ENCODE measurements around the gene C1orf105. TPM values are rescaled to one million over a fixed set of nuclear protein-coding genes. Genes with fewer than 3 reads are reported as not detected.
"Not testable (repeated sequence)": the region's sequence is repeated elsewhere in the genome, so short reads cannot be mapped to it uniquely, and the experiment has no call there.

C1orf105 gene
- polyA plus RNA-seq, 3 donors: 0.17 to 0.44 TPM; not detected in 1

GRCh38 chr1:172473302-172473701, 52.8 kb downstream of the C1orf105 start:
- DNase-seq (ENCODE audit: extremely low read depth in 1 of 11, low read depth in 9 of 11, low spot score in 4 of 11): no peak

DNA sequence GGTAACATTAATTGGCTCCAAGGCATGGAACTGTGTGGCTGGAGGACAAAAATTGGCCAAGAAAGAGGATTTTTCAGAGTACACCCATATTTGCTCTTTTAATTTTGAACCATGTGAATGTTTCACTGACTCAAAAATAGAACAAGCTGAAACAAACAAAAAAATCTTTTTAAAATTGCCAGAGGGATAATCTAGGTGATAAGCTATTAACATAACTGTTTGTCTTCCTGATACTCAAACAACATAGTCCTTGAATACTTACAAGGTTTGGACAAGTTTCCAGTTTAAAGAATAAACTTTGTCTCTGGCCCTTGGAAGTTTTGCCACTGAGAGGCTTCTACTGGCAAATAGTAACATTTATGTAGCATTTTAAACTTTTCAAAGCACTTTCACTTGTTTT, 53.4 kb downstream of the C1orf105 start:
- no peak for DNase-seq (ENCODE audit: extremely low read depth in 1 of 11, low read depth in 9 of 11, low spot score in 4 of 11)

DNA sequence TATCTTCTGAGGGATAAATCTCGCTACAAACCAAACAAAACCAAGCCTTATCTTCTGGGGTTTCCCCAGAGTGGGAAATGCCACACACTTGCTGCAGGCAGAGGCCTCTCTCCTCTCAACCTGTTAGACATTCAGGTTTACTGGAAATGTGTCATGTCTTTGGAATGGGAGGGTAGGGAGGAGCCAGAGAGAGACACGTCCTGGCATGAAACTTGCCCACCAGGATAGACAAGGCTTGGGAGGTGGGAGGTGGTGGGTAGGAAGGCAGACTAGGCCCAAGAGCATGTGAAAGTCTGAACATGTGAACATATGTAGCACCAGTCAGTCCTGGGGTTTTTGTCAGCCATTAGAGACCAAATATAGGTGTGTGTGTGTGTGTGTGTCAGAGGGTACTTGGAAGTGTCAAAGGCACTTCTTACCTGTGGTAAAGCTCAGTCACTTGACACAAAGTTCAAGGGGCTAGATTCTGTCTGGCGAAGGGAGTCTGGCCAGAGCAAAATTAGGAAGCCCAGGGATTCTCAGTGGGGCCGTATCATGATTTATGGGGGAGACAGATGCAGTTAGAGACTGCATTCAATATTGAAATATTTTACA, 55.8 kb downstream of the C1orf105 start:
- DNase-seq (ENCODE audit: extremely low read depth in 1 of 11, low read depth in 9 of 11, low spot score in 4 of 11): no peak

- DNase-seq (ENCODE audit: extremely low read depth in 1 of 11, low read depth in 9 of 11, low spot score in 4 of 11): no peak
Measured at GRCh38 chr1:172477216-172477615, 56.7 kb downstream of the C1orf105 start.

- no peak for DNase-seq (ENCODE audit: extremely low read depth in 1 of 11, low read depth in 9 of 11, low spot score in 4 of 11)
Measured at GRCh38 chr1:172477741-172478140, 57.3 kb downstream of the C1orf105 start.

- DNase-seq (ENCODE audit: extremely low read depth in 1 of 11, low read depth in 9 of 11, low spot score in 4 of 11): no peak
Measured at GRCh38 chr1:172478485-172478884, 58.0 kb downstream of the C1orf105 start.

DNA sequence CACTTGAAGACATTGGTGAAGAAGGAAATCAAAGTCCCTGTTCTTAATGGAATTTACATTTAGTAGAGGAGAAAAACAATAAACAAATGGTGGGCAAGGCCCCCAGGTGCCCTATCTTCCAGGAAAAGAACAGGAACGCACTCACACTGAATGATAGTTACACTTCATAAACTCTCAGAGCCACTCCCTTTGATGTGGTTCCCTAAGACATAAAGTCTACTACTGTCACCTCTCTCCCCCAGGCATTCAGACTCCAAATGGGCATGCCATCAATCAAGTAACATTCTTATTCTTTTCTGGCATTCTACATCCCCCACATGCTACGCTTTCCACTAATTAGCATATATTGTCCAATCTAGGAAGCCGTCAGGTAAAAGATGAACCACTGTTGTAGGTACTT, 59.9 kb downstream of the C1orf105 start:
- DNase-seq (ENCODE audit: extremely low read depth in 1 of 11, low read depth in 9 of 11, low spot score in 4 of 11): no peak

DNA sequence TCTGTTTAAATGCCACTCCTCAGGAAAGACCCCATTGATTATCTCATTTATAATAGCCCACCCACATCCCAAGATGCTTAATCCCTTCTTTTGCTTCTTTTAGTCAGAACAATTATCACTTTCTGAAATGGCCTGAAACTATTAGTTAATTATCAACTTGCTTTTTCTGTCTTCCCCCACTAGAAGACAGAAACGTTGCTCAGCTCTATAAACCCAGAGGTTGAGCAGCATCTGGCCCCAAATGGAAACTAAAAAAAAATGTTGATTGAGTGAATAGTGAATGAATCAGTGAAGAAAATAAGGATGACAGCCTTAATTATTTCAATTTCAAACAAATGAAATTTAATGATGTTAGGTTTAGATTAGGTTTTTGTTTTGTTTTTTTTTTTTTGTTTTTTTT, 61.6 kb downstream of the C1orf105 start:
- no peak for DNase-seq (ENCODE audit: extremely low read depth in 1 of 11, low read depth in 9 of 11, low spot score in 4 of 11)

- no peak for DNase-seq (ENCODE audit: extremely low read depth in 1 of 11, low read depth in 9 of 11, low spot score in 4 of 11)
Measured at GRCh38 chr1:172483448-172483847, 63.0 kb downstream of the C1orf105 start.

- DNase-seq (ENCODE audit: extremely low read depth in 1 of 11, low read depth in 9 of 11, low spot score in 4 of 11): no peak
Measured at GRCh38 chr1:172484252-172484651, 63.8 kb downstream of the C1orf105 start.

- no peak for DNase-seq (ENCODE audit: extremely low read depth in 1 of 11, low read depth in 9 of 11, low spot score in 4 of 11)
Measured at GRCh38 chr1:172485626-172486025, 65.1 kb downstream of the C1orf105 start.

DNA sequence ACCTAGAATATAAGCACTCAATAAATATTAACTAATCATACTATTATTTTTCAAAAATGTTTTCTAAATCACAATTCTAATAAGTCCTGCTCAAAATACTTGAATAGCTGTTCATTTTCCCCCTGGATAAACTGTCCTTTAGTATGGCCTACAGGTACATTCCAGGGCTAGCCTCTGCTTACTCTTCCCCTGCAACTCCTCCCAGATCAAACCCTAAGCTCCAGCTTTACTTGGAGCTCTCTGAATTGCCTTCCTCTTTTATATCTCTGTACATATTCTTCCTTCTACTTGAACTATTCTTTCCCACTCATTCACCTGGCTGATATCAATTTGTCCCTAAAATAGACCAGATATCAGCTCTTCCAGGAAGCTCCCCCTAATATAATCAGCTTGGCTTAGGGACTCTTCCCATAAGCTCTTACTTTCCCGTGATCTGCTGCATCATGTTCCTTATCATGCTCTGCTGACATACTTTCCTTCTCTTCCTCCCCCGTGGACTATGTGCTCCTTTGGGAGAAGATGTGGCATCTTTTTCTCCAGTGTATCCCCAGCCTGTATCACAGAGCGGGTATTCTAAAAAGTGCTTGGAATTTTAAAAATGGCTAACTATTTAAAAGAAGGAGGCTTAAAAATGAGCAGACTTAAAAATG, 66.4 kb downstream of the C1orf105 start:
- DNase-seq (ENCODE audit: extremely low read depth in 1 of 11, low read depth in 9 of 11, low spot score in 4 of 11): no peak

DNA sequence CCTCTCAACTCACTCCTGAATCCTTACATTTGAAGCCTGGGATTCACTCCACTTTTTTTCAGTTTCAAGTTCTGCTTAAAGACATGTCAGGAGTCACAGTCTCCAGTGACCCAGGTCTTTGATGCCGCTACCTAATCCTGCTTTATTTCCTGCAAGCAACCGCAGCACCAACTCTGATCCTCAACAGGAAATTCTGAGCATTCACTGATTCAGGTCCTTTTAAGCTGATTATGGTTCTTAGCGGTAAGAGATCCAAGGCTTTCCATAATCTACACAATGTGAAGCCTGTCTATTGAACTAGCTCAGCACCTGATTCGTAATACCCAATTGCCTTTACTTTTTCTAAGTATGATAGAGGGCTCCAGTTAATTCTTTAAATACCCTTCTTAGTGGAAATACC, 67.1 kb downstream of the C1orf105 start:
- no peak for DNase-seq (ENCODE audit: extremely low read depth in 1 of 11, low read depth in 9 of 11, low spot score in 4 of 11)

- no peak for DNase-seq (ENCODE audit: extremely low read depth in 1 of 11, low read depth in 9 of 11, low spot score in 4 of 11)
Measured at GRCh38 chr1:172488393-172488792, 67.9 kb downstream of the C1orf105 start.

DNA sequence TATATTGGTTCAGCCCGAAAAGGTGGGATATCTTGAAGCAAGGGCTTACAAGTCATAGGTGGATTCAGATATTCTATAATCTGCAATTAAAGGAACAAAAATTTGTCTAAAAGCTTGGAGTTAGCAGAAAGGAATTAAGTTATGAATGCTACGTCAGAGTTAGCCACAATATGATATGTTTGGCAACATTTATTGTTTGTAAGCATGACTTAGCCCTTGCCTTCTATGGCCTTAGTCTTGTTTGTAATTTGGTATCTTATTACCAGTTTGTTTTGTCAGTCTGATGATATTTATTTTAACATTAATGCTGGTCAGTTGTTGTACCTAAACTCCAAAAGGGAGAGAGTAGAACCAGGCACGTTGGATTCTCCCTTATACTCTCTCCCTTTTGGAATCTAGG, 69.4 kb downstream of the C1orf105 start:
- no peak for DNase-seq (ENCODE audit: extremely low read depth in 1 of 11, low read depth in 9 of 11, low spot score in 4 of 11)

DNA sequence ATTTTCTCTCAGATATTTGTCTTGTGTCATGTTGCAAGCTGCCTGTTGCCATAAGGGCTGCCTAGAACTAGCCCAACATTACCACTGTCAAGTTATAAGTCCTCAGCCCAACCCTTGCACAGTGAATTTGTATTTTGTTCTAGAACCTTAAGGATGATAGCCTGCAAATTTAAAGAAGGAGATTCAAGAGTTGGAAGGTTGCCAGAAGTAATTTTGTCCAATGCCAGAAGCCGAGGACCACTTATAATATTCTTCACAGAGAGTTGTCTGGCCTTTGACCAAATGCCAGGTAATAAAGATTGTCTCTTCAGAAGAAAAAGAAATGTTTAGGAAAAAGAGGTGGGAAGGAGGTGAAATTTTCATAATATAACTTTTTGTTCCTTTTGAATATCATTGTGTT, 71.9 kb downstream of the C1orf105 start:
- no peak for DNase-seq (ENCODE audit: extremely low read depth in 1 of 11, low read depth in 9 of 11, low spot score in 4 of 11)

DNA sequence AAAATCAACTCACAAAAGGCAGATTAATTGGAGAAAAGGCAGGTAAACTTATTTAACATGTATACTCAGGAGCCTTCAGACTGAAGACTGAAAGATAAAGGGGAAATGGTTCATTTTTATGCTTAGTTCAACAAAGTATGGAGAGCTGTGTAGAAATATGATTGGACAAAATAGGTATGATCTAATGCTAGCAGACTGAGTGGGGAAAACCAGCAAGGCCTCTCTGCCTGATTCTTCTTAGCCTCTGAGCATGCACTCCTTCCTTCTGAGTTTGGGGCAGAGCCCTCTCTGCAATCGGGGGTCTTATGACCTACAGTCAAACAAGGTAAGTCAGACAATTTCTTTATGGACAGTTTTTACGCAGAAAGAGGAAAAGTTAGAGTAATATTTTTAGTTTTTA, 73.7 kb downstream of the C1orf105 start:
- no peak for DNase-seq (ENCODE audit: extremely low read depth in 1 of 11, low read depth in 9 of 11, low spot score in 4 of 11)

DNA sequence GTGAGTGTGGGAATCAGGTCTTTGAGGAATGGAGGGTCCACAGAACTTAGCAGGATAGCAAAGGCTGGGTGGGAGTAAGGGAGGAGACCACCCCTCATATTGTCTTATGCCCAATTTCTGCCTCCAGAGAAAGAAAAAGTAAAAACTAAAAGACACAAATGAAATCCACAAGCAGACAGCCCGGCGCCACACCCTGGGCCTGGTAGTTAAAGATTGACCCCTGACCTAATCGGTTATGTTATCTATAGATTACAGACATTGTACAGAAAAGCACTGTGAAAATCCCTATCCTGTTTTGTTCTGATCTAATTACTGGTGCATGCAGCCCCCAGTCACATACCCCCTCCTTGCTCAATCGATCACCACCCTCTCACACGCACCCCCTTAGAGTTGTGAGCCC, 75.6 kb downstream of the C1orf105 start:
- DNase-seq (ENCODE audit: extremely low read depth in 1 of 11, low read depth in 9 of 11, low spot score in 4 of 11): not testable (repeated sequence)

- no peak for DNase-seq (ENCODE audit: extremely low read depth in 1 of 11, low read depth in 9 of 11, low spot score in 4 of 11)
Measured at GRCh38 chr1:172496678-172497077, 76.2 kb downstream of the C1orf105 start.

- DNase-seq (ENCODE audit: extremely low read depth in 1 of 11, low read depth in 9 of 11, low spot score in 4 of 11): peak in 10 of 11 donors; percentile 18 to 58 (median 36)
Measured at GRCh38 chr1:172497230-172497629, 76.7 kb downstream of the C1orf105 start.

DNA sequence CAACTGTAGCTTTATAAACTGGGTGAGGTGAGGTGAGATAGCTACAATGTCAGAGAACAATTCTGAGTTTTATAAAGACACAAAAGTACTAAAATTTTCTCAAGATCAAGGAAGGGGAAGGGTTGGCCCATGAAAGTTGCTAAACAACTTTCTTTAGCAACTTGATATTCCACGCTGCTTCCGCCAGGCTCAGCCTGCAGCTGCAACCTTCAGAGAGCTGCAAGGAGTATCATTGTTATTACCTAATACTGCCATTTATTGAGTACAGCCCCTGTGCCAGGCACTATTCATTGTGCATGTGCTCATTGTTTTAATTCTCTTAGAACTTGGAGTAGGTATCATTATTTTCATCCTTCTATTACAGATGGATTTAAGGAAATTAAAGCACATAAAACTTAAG, 78.4 kb downstream of the C1orf105 start:
- DNase-seq (ENCODE audit: extremely low read depth in 1 of 11, low read depth in 9 of 11, low spot score in 4 of 11): no peak

All from renal cortex interstitium (tissue), 11 donors.